HepG2 (cell line): ENCODE data around the gene CLEC4M. TPM values are rescaled to one million over a fixed set of nuclear protein-coding genes. Genes with fewer than 3 reads are reported as not detected.
A peak's percentile ranks its signal among the peaks of the same experiment; 100 is the strongest.

Source experiments
- ATAC-seq: fragments of 200-7000 bp; cut with Tn5 transposase; 3 replicates; pipeline ENCODE4 v1.9.1; 2020; ENCODE audit warnings: mild to moderate bottlenecking, moderate library complexity
- BruUV-seq: library from RNA; stranded (reverse); fragments of 400-500 nt; replicated peaks from 2 replicates; lab custom pipeline; 2021; lab: Mats Ljungman, UMichigan
- CTCF ChIA-PET: fragments of 300-600 bp; formaldehyde crosslinking; extraction: SDS; loops from one replicate; lab custom pipeline; 2021; ENCODE audit warnings: low total read pairs, inconsistent platforms, low intra/inter-chr PET ratio; lab: Yijun Ruan, JAX
- POLR2A ChIA-PET: fragments of 350-600 bp; sonication (Branson Sonifier 250); formaldehyde crosslinking; loops from one replicate; lab custom pipeline; 2020; ENCODE audit warnings: antibody characterized with exemption, inconsistent platforms; lab: Yijun Ruan, JAX
- DNase-seq: peaks from one replicate; pipeline ENCODE4 v3.0.0-alpha.2; 2015; ENCODE audit warnings: low spot score
- FAIRE-seq: peaks from 3 replicates; lab custom pipeline; 2011; peaks lifted over from hg19 to GRCh38; lab: Jason Lieb, UNC
- H2AFZ ChIP-seq: one replicate; pipeline ENCODE4 v1.6.1; 2011; ENCODE audit warnings: low read length, inconsistent platforms
- H3K27ac ChIP-seq: fragments of 300-600 bp; 3 replicates; pipeline ENCODE4 v1.8.0; 2011; ENCODE audit warnings: mixed run types, mild to moderate bottlenecking, mixed read lengths, low read length, inconsistent platforms; ENCODE audit not compliant: insufficient read depth; ENCODE audit errors: extremely low read length
- H3K27me3 ChIP-seq, 2 experiments: fragments of 200-600 bp in 1 of 2; 2 replicates in 1 of 2; 3 replicates in 1 of 2; pipeline versions ENCODE4 v1.6.0 to v1.8.0; 2011; ENCODE audit warnings: low read length in 2 of 2, mild to moderate bottlenecking in 2 of 2, moderate library complexity in 2 of 2, inconsistent platforms in 1 of 2; ENCODE audit not compliant: insufficient read depth in 2 of 2, control insufficient read depth in 1 of 2
- H3K36me3 ChIP-seq, 2 experiments: fragments of 200-600 bp in 1 of 2; replicated peaks in 1 of 2; 2 replicates in 1 of 2; 3 replicates in 1 of 2; pipeline versions ENCODE4 v1.5.1 to v1.8.0; 2011; ENCODE audit warnings: low read length in 2 of 2, inconsistent platforms in 1 of 2; ENCODE audit not compliant: insufficient read depth in 2 of 2, control insufficient read depth in 1 of 2
- H3K4me1 ChIP-seq: 2 replicates; pipeline ENCODE4 v1.5.1; 2012; ENCODE audit warnings: low read length, inconsistent platforms; ENCODE audit not compliant: insufficient read depth
- H3K4me2 ChIP-seq: 2 replicates; pipeline ENCODE4 v1.6.0; 2011; ENCODE audit warnings: low read depth, low read length, inconsistent platforms
- H3K4me3 ChIP-seq, 3 experiments: fragments of 200-600 bp in 1 of 3; sonication (generic), shearing (Covaris generic) in 1 of 3; replicated peaks in 1 of 3; 2 replicates each; pipeline ENCODE4 v1.5.1; 2011 to 2016; ENCODE audit warnings: low read length in 3 of 3, inconsistent platforms in 2 of 3, low read depth in 2 of 3, mild to moderate bottlenecking in 2 of 3, control low read depth in 1 of 3, mixed read lengths in 1 of 3; ENCODE audit not compliant: insufficient read depth in 1 of 3
- H3K79me2 ChIP-seq: one replicate; pipeline ENCODE4 v1.6.1; 2011; ENCODE audit warnings: low read length, inconsistent platforms; ENCODE audit not compliant: insufficient read depth
- H3K9ac ChIP-seq: 2 replicates; pipeline ENCODE4 v1.6.0; 2011; ENCODE audit warnings: mild to moderate bottlenecking, low read depth, low read length, inconsistent platforms; ENCODE audit not compliant: insufficient read depth
- H3K9me3 ChIP-seq: 2 replicates; pipeline ENCODE4 v1.5.1; 2012; ENCODE audit warnings: mild to moderate bottlenecking, low read length
- H4K20me1 ChIP-seq: 2 replicates; pipeline ENCODE4 v1.6.0; 2011; ENCODE audit warnings: inconsistent platforms, mild to moderate bottlenecking, low read length, moderate library complexity; ENCODE audit not compliant: insufficient read depth
- ETV5 ChIP-seq: IDR thresholded peaks from 2 replicates; pipeline ENCODE4 v1.6.1; 2018; ENCODE audit warnings: missing biosample characterization, missing genetic modification reagents, inconsistent platforms, borderline replicate concordance
- GABPA ChIP-seq, 2 experiments: IDR thresholded peaks; 2 replicates each; pipeline ENCODE4 v1.6.1; 2011 to 2016; ENCODE audit warnings: low read depth in 2 of 2, low read length in 1 of 2, missing biosample characterization in 1 of 2, missing genetic modification characterization in 1 of 2
- KLF11 ChIP-seq: IDR thresholded peaks from 2 replicates; pipeline ENCODE4 v1.6.1; 2016; ENCODE audit warnings: missing compliant biosample characterization
- ZNF12 ChIP-seq: sonication (generic); formaldehyde crosslinking; IDR thresholded peaks from 2 replicates; pipeline ENCODE4 v1.5.0; 2020; ENCODE audit warnings: missing genetic modification reagents
- WGBS: methylation state at CpG from one replicate; pipeline ENCODE4 v1.1.6; 2017; ENCODE audit warnings: low lambda C conversion rate; 5-methylcytosine and 5-hydroxymethylcytosine counted together
- in situ Hi-C: cut with HindIII; loops from 2 replicates; pipeline ENCODE4 v1.10.0; 2017; ENCODE audit warnings: low pct_unique_long_range_greater_than_20kb; ENCODE audit not compliant: extremely low pct_ligation_motif_present
- intact Hi-C: fragments of 100-400 bp; cut with micrococcal nuclease; formaldehyde crosslinking; loops from one replicate; pipeline ENCODE4 v1.10.0; 2022; ENCODE audit not compliant: unreplicated experiment
- polyA plus RNA-seq, 8 experiments: library from polyadenylated mRNA; depleted of rRNA in 3 of 8; stranded (reverse) in 7 of 8; unstranded in 1 of 8; fragments of >200 nt; fragmentation: Illumina TruSeq in 4 of 8; extraction: Trizol in 4 of 8; gene quantifications; 2 replicates each; pipeline versions ENCODE4 v1.2.1 to v1.2.3, GENCODE V29; 2011 to 2016; ENCODE audit warnings: low read depth in 4 of 8, missing spikeins in 1 of 8, mixed read lengths in 1 of 8; ENCODE audit not compliant: insufficient read depth in 1 of 8
- total RNA-seq, 5 experiments: library from RNA; depleted of rRNA; stranded (reverse); fragments of >200 nt; fragmentation: Illumina TruSeq; extraction: Trizol; gene quantifications; 2 replicates each; pipeline ENCODE4 v1.2.3, GENCODE V29; 2016; ENCODE audit warnings: low read depth in 1 of 5
- TF ChIP-seq, protein P1 (sequence below): sonication (generic); formaldehyde crosslinking; IDR thresholded peaks from 2 replicates; pipeline ENCODE4 v1.4.0; 2020; ENCODE audit warnings: mild to moderate bottlenecking, missing genetic modification reagents
- TF ChIP-seq, protein P2 (sequence below): sonication (generic); formaldehyde crosslinking; IDR thresholded peaks from 2 replicates; pipeline ENCODE4 v1.4.0; 2020; ENCODE audit warnings: missing genetic modification reagents, low read depth, mild to moderate bottlenecking, borderline replicate concordance

Gene CLEC4M
- total and polyA plus RNA-seq, 2 of the 13 experiments (the other 11 are each of a cell fraction or from before 2014, with no cell fraction given) = not detected

DNA sequence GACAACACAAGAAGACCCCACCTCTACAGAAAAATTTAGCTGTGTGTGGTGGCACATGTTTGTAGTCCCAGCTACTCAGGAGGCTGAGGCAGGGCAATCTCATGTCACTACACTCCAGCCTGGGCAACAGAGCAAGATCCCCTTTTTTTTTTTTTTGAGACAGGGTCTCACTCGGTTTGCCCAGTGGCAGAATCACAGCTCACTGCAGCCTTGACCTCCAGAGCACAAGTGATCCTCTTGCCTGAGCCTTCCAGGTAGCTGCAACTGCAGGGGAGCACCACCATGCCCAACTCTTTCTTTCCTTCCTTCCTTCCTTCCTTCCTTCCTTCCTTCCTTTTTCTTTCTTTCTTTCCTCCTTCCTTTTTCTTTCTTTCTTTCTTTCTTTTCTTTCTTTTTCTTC lies 26.9 kb upstream of the CLEC4M start:
- DNase-seq (no peak), FAIRE-seq (no peak), ATAC-seq (no peak)
- in situ Hi-C loops (no loop called here), intact Hi-C loops (no loop called here)
- no peaks in the 10 kb centered on the region for H3K36me3 ChIP-seq
- CTCF ChIA-PET = no interaction called here
- POLR2A ChIA-PET = no interaction called here
- peaks cover 0 to 15% of the 10 kb centered on the region in 2 experiments; a peak in 2 of 5 replicates for H3K27me3 ChIP-seq
- no TSS peak for BruUV-seq
- no peaks in the 10 kb centered on the region for H4K20me1 ChIP-seq
- no peak overlapping the region for H3K4me2 ChIP-seq
- no peak overlapping the region for H3K4me3 ChIP-seq
- no peak overlapping the region for H2AFZ ChIP-seq
- TF ChIP-seq, protein P1, sequence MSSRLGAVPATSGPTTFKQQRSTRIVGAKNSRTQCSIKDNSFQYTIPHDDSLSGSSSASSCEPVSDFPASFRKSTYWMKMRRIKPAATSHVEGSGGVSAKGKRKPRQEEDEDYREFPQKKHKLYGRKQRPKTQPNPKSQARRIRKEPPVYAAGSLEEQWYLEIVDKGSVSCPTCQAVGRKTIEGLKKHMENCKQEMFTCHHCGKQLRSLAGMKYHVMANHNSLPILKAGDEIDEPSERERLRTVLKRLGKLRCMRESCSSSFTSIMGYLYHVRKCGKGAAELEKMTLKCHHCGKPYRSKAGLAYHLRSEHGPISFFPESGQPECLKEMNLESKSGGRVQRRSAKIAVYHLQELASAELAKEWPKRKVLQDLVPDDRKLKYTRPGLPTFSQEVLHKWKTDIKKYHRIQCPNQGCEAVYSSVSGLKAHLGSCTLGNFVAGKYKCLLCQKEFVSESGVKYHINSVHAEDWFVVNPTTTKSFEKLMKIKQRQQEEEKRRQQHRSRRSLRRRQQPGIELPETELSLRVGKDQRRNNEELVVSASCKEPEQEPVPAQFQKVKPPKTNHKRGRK (CRISPR knock-in tag) = peak; percentile 61; the same call in 1 of the 2 replicates
- TF ChIP-seq, protein P2, sequence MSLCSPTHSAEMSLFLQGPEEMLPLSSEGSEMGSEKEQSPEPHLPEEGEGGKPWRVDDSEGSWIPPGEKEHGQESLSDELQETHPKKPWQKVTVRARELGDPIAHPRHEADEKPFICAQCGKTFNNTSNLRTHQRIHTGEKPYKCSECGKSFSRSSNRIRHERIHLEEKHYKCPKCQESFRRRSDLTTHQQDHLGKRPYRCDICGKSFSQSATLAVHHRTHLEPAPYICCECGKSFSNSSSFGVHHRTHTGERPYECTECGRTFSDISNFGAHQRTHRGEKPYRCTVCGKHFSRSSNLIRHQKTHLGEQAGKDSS (CRISPR knock-in tag) = no peak
- no peak overlapping the region for H3K9ac ChIP-seq
- WGBS = 0% methylated on average over 1 of the region's 1 CpG
- no peaks in the 10 kb centered on the region for H3K9me3 ChIP-seq
- H3K79me2 ChIP-seq = no peaks in the 10 kb centered on the region
- H3K4me1 ChIP-seq = 0 out of 2 replicates have a peak, but pooled peaks cover 4% of the 10 kb centered on the region
- H3K27ac ChIP-seq = no peak overlapping the region

DNA sequence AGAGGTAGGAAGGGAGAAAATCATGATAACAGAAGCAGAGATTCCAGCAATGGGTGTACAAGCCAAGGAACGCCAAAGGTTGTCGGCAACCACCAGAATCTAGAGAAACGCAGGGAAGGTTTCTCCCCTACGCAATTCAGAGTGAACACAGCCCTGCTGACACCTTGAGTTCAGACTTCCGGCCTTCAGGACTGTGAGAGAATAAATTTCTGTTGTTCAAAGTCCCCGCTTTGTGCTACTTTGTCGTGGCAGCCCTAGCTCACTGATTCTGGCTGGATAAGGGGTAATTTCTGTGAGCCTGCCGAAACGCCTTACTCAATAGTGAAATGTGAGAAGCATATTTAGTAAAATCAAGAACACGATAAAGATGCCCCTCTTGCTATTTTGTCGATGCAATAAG lies 25.8 kb upstream of the CLEC4M start:
- H3K4me1 ChIP-seq = 0 out of 2 replicates have a peak, but pooled peaks cover 4% of the 10 kb centered on the region
- ChIA-PET CTCF (no interaction called here), POLR2A (no interaction called here)
- no peaks in the 10 kb centered on the region for H3K9me3 ChIP-seq
- intact Hi-C loops (no loop called here), in situ Hi-C loops (no loop called here)
- peak overlapping the region; percentile 72 for H2AFZ ChIP-seq
- H3K27me3 ChIP-seq = peaks cover 1 to 14% of the 10 kb centered on the region in 2 experiments; a peak in 2 of 5 replicates
- peak overlapping the region; percentile 42; the same call in 1 of the 2 replicates for H3K4me2 ChIP-seq
- DNase-seq = no peak
- ATAC-seq = peak; percentile 38; the same call in 1 of the 3 replicates
- no peak overlapping the region for H3K9ac ChIP-seq
- H3K79me2 ChIP-seq = no peaks in the 10 kb centered on the region
- TF ChIP-seq GABPA (IDR thresholded peaks at IDR 0.05; ENCODE audit: low read depth, low read length) = no peak
- TF ChIP-seq GABPA (CRISPR knock-in tag; IDR thresholded peaks at IDR 0.05; ENCODE audit: low read depth) = 0 out of 2 replicates have a peak, but pooled peaks have one; percentile 15
- TF ChIP-seq ZNF12 = peak; percentile 88
- TF ChIP-seq ETV5 (CRISPR knock-in tag) = peak; percentile 52; the same call in 1 of the 2 replicates
- TF ChIP-seq KLF11 (CRISPR knock-in tag) = no peak
- 6% methylated on average over 10 of the region's 11 CpGs for WGBS
- no TSS peak for BruUV-seq
- H4K20me1 ChIP-seq = no peaks in the 10 kb centered on the region
- peak; percentile 21 for FAIRE-seq
- no peak overlapping the region for H3K4me3 ChIP-seq
- no peaks in the 10 kb centered on the region for H3K36me3 ChIP-seq
- H3K27ac ChIP-seq = no peak overlapping the region
